NT2/D1 (cell line): Measurements from ENCODE around the gene CD2.

ENCODE experiments used
- SUZ12 ChIP-seq: IDR thresholded peaks from 2 replicates; pipeline ENCODE4 v1.6.1; 2011; ENCODE audit not compliant: insufficient read length, insufficient read depth; ENCODE audit errors: extremely low read depth
- YY1 ChIP-seq: IDR thresholded peaks from 2 replicates; pipeline ENCODE4 v1.6.1; 2011; ENCODE audit not compliant: insufficient read length, insufficient read depth
- ZNF274 ChIP-seq: IDR thresholded peaks from 2 replicates; pipeline ENCODE4 v1.6.1; 2011; ENCODE audit warnings: mild to moderate bottlenecking, low read depth, low read length

- TF ChIP-seq YY1 (no peak), SUZ12 (no peak), ZNF274 (no peak)
Observed at GRCh38 chr1:116763116-116763786, 9.0 kb downstream of the CD2 start.
